HL-60 (cell line): Measurements from ENCODE around the gene RUNX1.

Experiments
- SPI1 ChIP-seq: IDR thresholded peaks from 2 replicates; pipeline ENCODE4 v1.6.1; 2012; ENCODE audit warnings: low read depth, mild to moderate bottlenecking, borderline replicate concordance
- TF ChIP-seq, protein P1 (sequence below): IDR thresholded peaks from one replicate; pipeline ENCODE4 v1.5.1; 2011; ENCODE audit warnings: low read length, control low read depth, inconsistent platforms; ENCODE audit not compliant: insufficient read depth

DNA sequence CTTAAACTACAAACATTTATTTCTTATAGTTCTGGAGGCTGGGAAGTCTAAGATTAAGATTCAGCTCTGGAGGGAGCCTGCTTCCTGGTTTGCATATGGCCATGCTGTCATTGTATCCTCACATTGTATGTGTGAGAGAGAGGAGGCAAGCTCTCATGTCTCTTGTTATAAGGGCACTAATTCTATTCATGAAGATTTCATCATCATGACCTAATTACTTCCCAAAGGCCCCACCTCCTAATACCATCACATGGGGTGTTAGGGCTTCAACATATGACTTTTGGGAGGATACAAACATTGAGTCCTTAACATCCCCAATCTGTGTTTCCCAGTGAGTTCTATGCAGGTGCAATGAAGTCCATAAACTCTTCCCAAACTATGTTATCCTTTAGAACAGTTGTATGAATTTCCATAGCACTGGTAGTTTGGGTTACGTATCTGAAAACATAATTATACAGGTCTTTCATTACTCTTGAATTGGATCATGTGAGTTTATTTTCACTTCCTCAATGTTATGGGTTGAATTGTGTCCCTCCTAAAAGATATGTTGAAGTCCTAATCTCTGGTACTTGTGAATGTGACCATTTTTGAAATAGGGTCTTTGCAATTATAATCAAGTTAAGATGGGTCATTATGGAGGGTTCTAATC, 124.2 kb downstream of the RUNX1 start:
- TF ChIP-seq, protein P1, sequence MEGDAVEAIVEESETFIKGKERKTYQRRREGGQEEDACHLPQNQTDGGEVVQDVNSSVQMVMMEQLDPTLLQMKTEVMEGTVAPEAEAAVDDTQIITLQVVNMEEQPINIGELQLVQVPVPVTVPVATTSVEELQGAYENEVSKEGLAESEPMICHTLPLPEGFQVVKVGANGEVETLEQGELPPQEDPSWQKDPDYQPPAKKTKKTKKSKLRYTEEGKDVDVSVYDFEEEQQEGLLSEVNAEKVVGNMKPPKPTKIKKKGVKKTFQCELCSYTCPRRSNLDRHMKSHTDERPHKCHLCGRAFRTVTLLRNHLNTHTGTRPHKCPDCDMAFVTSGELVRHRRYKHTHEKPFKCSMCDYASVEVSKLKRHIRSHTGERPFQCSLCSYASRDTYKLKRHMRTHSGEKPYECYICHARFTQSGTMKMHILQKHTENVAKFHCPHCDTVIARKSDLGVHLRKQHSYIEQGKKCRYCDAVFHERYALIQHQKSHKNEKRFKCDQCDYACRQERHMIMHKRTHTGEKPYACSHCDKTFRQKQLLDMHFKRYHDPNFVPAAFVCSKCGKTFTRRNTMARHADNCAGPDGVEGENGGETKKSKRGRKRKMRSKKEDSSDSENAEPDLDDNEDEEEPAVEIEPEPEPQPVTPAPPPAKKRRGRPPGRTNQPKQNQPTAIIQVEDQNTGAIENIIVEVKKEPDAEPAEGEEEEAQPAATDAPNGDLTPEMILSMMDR = no peak
- peak; percentile 21; the same call in 1 of the 2 replicates for TF ChIP-seq SPI1
